ENCODE results near the gene NT5C3A.
"Not testable (repeated sequence)": the region's sequence is repeated elsewhere in the genome, so short reads cannot be mapped to it uniquely, and the experiment has no call there.

The NT5C3A gene

DNA sequence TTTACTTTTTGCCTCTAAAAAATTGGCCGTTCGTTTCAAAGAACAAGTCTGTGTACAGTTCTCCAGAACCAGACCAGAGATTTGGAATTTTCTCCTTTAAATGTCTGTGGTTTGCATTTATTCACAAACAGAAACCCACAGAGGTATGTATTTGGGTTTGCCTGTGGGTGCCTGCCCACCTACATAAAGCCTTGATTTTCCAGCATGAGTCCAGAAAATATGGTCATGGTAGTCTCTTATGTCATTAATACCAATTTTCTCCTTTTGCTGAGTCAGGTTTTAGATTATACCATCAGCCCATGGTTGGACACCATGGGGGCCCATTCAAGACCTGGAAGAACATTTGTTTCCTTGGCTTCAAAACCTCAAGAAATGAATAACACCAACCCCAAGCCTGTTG is 82.7 kb downstream of the NT5C3A start:
- DNase-seq (ENCODE audit: low spot score), result not testable (repeated sequence)

DNA sequence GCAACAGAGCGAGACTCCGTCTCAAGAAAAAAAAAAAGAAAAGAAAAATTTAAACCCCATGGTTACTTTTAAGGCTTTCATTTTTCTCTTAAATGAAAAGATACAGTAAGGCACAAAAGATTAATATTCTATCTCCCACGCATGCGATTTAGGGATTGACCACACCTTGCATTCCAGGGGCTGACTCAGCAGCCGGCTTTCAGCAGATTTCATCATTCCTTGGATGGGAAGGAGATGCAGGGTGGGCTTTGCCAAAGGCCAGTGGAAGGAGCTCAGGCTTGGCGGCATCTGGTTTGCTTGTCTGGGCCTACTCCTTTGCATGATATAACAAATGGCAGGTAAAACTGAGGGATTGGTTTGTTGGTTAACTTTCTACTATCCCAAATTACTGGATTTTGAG is 83.3 kb downstream of the NT5C3A start:
- not testable (repeated sequence) for DNase-seq (ENCODE audit: low spot score)

DNA sequence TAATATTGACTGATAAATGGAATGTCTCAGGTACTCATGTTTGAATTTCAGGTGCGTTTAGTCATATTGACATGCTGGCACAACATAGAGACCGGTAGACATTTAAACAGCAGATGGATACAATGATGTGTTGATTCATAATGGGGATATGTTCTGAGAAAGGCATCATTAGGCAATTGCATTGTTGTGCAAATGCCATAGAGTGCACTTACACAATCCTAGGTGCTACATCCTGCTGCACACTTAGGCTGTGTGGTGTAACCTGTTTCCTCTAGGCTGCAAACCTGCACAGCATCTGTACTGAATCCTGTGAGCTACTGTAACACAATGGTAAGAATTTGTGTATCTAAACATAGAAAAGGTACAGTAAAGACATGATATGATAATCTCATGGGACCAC is 85.4 kb downstream of the NT5C3A start:
- not testable (repeated sequence) for DNase-seq (ENCODE audit: low spot score)

DNA sequence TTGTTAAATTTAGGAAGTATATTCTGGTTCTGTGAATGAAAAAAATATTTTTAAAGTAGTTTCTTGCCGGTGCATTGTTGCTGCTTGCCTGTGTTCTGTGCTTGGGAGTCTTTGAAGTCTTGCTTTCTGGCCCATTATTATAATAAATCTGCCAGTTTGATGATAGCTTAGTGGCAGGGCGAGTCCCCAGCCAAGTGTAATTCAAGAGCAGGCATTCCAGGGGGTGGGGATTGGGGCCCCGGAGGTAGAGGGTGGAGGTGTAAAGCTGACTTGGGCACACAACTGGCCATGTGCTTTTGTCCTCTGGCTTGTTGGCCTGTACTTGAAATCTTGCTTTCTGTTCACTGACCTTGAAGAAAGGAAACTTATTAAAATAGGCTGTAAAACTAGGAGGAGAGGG is 90.6 kb downstream of the NT5C3A start:
- not testable (repeated sequence) for DNase-seq (ENCODE audit: low spot score)

- not testable (repeated sequence) for DNase-seq (ENCODE audit: low spot score)
Measured at GRCh38 chr7:32967268-32967582, 95.4 kb downstream of the NT5C3A start.

- not testable (repeated sequence) for DNase-seq (ENCODE audit: low spot score)
Measured at GRCh38 chr7:32966489-32967267, 95.9 kb downstream of the NT5C3A start.

- DNase-seq (ENCODE audit: low spot score), result not testable (repeated sequence)
Measured at GRCh38 chr7:32964461-32965159, 98.0 kb downstream of the NT5C3A start.
